HG02642 (cell line): ENCODE measurements around the gene TMEM131.
"Not testable (repeated sequence)": the region's sequence is repeated elsewhere in the genome, so short reads cannot be mapped to it uniquely, and the experiment has no call there.

ENCODE experiments used
- ATAC-seq: cut with Tn5 transposase; IDR thresholded peaks from one replicate; pipeline ENCODE4 v1.9.1; 2021; ENCODE audit warnings: mild to moderate bottlenecking; ENCODE audit not compliant: unreplicated experiment, poor library complexity

TMEM131 gene

DNA sequence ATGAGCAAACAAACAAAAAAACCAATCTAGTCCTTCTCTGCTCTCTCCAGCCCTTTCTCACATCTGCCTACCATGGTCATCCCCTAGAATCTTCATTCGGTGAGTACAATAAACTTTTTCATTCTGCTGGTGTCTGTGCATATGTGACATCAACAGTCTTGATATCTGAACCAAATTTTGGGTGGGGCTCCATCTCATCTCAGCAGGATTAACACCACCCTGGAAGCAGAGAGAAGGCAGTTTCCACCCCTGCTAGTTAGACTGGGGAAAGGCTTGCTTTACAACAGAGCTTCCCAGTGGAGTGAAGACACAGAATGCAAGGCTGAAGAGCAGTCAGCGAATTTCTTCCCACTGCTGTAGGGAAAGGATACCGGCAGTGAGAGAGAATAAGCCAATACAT, 116.9 kb downstream of the TMEM131 start:
- ATAC-seq = no peak

DNA sequence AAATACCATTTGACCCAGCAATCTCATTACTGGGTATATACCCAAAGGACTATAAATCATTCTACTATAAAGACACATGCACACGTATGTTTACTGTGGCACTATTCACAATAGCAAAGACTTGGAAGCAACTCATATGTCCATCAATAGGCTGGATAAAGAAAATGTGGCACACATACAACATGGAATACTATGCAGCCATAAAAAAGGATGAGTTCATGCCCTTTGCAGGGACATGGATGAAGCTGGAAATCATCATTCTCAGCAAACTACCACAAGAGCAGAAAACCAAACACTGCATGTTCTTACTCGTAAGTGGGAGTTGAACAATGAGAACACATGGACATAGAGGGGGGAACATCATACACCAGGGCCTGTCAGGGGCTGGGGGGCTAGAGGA, 117.4 kb downstream of the TMEM131 start:
- ATAC-seq = not testable (repeated sequence)

DNA sequence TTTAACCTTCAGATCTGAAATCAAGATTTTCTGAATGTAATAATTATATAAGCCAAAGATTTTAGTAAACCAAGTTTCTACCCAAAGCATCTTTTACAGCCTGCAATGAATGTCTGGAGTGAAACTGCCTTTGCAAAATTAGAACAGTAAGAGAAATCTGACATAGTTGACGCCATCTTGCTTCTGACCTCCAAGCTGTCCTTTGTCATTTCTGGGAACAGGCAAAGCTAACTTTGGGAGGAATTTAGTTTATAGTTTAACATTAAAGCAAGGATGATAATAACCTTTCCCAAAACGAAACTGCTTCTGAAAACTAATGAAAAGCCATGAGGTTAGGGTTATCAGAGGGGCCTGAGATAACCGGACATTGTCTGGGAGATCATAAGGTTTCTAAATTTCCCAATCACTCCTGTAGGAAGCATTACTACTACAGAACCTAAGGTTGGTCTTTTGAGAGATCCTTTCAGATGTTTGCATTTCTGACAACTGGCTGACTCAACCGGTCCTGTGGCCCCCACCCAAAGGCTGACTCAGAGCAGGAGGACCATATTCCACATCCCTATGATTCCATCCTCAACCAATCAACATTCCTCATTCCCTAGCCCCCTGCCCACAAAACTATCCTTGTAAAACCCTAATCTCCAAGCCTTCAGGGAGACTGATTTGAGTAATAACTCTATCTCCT, 124.5 kb downstream of the TMEM131 start:
- no peak for ATAC-seq

DNA sequence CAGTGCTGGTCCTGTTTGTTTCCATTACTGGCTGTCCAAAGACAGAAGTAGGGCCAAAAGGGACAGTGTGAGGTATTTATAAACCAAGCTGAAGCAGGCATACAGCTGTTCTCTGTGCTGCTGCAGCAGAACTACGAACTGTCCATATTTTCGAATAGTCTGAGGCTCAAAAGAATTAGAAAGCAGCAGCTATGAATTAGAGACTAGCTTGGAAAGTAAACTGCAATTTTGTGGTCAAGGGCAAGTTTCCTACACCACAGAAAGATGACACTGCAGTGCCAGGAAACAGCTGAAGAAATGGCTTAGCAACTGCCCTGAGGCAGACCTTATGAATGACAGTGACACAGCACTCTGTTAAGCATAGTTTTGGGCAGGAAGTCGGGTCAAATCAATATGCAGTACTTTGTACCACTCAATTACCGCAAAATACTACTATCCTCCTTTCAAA, 125.3 kb downstream of the TMEM131 start:
- peak; percentile 99 for ATAC-seq

DNA sequence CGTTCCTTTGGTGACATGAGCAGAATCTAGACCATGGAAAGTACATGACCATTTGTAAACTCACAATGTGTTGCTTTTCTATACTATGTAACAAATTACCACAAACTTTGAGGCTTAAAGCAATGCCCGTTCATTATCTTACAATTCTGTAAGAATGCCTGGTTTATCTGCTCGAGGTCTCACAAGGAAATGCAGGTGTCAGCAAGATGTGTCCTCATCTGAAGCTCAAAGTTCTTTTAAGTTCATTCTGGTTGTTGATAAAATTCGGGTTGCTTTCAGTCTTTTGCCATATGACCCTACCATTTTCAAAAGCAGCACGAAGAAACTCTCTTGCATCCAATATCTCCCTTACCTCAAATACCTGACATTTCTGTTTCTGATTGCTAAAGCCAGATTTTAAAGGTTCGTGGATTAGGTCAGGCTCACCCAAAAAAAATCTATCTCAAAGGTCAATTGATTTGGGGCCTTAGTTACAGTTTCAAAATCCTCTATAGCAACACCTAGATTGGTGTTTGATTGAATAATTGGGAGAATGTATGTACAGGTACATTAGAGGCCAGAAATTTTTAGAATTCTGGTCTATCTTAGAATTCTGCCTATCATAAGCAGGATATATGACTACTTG, 125.9 kb downstream of the TMEM131 start:
- ATAC-seq = no peak

DNA sequence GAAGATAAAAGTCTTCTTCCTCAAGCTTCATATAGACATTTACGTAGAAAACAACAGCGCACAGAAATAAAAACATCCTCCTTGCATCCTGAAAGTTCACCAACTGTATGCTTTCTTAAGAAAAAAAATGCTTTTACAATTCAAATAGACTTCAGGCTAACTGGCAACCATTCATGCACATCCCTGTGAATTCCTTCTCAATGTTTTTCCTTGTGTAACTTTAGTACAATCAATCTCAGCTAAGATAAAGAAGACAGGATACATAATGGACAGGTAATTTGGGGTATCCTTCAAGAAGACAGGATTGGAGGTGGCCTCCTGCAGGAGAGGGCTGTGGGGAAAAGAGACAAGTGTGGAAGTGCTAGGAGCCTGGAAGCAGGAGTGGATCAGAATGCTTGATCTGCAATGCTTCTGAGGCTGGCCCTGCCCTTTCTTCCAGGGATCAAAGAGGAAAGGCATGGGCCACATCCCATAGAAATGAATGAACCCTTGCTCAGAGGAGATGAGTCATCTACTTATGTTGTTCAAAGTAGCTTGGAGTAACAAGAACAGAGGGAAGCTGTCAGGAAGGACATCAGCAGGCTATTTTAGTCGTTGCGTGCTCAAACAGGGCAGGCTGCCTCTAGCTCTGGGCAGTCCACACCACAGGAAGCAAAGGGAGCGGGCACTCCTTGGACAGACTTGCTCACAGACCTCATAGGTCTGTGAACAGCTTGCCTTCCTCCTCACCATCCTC, 126.6 kb downstream of the TMEM131 start:
- ATAC-seq = no peak

DNA sequence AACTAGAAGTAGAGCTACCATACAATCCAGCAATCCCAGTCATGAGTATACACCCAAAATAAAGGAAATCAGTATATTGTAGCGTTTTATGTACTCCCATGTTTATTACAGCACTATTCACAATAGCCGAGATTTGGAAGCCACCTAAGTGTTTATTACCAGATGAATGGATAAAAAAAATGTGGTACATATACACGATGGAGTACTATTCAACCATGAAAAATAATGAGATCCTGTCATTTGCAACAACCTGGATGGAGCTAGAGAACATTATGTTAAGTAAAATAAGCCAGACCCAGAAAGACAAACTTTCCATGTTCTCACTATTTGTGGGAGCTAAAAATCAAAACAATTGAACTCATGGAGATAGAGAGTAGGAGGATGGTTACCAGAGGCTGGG, 131.9 kb downstream of the TMEM131 start:
- ATAC-seq = no peak

DNA sequence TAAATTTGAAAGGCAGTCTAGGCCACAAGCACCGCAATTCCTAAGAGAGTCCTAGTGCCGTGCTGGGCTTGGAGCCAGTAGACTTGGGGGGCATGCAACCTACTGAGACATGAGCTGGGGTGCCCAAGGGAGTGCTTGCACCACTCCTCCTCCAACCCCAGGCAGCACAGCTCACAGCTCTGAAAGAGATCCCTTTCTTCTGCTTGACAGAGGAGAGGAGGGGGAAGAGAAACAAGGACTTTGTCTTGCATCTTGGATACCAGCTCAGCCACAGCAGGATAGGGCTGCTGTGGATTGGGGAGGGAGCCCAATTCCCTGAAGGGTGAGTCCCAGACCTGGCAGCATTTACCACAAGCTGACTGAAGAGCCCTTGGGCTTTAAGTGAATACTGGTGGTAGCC, 134.6 kb downstream of the TMEM131 start:
- ATAC-seq = no peak

DNA sequence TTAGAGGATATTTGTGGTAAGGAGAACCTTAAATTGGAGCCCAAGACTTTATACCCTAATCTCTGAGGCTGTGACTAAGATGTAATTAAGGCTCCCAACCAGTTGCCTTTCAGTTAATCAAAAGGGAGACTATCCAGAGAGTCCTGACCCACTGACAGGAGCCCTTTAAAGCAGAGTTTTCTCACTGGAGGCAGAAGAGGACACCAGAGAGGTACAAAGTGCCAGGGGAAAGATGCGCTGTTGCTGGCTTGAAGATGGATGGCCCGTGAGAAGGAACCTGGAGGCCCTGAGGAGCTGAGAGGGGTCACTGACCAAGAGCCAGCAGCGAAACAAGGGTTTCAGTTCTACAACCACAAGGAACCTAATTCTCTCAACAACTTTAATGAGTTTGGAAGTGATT, 137.3 kb downstream of the TMEM131 start:
- no peak for ATAC-seq

DNA sequence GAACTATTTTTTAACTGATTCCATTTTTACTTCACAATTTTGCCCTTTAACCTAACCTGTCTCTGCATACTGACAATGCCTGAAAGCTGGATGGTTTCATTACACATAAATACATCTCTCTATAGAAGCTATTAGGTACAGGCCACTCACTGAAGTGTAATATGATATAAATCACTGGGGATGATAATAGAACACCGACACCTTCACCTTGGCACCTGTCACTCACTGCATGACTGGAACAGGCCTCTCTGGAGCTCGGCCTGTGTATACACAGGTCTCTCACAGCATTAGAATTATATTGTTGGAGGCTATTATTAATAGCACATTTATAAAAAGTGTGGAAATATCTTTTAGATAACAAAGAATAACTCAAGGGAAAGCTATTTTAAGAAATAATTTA, 138.2 kb downstream of the TMEM131 start:
- no peak for ATAC-seq

DNA sequence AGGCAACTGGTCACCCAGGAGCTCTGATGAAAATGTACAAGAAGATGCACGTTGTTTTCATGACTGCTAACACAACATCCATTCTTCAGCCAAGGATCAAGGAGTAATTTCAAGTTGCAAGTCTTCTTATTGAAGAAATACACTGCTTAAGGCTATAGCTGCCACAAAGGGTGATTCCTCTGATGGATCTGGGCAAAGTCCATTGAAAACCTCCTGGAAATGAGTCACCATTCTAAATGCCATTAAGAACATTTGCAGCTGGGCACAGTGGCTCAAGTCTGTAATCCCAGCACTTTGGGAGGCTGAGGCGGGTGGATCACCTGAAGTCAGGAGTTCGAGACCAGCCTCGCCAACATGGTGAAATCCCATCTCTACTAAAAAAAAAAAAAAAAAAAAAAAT, 142.7 kb downstream of the TMEM131 start:
- not testable (repeated sequence) for ATAC-seq

DNA sequence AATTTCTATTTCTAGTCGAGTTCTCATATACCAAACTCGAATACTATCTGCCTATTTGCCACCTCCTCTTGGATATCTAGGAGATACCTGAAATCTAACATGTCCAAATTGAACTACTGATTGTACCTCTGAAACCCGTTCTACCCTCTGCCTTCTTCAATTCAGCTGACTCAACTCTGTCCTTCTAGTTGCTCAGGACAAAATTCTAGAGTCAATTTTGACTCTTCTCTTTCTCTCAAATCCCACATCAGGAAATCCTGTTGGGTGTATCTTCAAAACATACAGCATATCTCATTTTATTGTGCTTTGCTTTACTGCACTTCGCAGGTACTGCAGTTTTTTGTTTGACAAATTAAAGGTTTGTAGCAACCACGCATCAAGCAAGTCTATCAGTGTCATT, 144.6 kb downstream of the TMEM131 start:
- no peak for ATAC-seq

DNA sequence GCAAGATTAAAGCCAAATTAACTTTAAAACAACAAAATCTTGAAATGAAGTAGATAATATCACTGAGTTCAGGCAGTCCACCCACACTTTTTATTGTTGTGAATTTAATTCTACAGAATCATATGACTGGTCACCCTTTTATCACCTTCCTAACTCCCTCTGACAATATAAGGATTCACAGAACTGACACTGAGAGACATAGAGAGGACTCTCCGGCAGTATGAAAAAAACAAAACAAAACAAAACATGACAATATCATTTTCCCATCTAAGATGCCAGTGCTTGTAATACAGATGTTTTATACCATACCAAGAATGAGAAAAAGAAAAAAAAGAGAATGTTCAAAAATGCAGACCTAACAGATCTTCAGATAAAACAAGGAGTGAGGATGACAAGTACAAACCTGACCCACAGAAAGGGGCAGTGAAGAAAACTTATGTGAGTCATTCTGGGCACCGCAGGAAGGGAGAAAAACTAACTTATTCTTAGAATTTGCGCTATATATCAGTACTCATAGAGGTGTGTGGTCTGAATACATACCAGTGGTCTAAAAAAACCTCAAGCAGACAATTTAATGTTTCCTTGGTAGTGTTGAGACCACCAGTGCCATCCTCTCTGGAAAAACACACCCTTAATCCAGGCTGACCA, 145.7 kb downstream of the TMEM131 start:
- ATAC-seq = peak; percentile 68

DNA sequence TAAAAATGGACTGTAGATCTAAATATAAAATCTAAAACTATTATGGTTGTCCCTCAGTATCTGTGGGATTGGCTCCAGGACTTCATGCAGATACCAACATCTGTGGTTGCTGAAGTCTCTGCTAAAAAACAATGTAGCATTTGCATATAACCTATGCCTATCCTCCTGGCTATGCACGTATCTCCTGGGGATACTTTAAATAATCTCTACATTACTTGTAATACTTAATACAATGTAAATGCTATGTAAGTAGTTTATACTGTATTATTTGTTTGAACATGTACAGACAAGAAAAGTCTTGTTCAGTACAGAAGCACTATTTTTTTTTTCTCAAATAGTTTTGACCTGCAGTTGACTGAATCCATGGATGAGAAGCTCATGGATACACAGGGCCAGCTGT, 147.4 kb downstream of the TMEM131 start:
- no peak for ATAC-seq

DNA sequence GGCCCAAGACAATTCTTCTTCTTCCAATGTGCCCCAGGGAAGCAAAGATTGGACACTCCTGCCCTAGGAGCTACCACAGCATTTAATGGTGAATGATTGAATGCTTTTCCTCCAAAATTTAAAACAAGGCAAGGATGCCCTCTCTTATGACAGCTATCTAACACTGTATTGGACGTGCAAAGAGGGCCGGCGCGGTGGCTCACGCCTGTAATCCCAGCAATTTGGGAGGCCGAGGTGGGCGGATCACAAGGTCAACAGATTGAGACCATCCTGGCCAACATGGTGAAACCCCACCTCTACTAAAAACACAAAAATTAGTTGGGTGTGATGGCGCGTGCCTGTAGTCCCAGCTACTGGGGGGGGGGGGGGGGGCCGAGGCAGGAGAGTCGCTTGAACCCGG, 149.0 kb downstream of the TMEM131 start:
- ATAC-seq = not testable (repeated sequence)

DNA sequence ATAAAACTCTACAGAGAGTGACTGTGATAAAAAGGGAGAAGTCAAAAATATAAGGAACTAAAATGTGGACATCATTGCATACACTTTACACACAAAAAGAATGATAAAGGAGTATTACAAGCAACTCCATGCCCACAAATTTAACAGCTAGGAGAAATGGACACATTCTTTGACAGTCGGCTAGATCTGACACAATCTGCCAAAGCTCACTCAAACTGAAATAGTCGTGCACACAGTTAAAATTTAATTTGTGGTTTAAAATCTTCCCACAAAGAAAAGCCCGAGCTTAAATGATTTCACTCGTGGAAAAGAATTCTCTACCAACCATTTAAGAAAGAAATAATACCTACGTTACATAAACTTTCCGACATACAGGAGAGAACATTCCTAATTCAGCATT, 149.9 kb downstream of the TMEM131 start:
- ATAC-seq = no peak

DNA sequence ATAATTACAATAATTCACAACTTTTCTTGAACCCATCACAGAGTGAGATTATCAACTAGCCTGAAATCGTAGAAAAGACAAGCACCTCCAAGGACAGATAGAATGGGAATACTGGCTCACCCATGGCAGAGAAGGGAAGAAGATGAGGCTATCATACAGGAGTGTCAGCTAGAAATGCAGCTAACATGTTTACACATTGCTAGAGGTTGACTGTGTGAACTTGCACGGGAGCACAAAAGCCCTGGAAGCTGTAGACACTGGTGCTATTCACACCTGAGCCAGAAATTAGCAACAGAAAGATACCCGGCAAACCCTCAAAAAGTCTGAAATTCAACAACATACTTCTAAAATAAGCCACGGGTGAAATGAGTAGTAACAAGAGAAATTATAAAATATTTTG, 150.6 kb downstream of the TMEM131 start:
- no peak for ATAC-seq

DNA sequence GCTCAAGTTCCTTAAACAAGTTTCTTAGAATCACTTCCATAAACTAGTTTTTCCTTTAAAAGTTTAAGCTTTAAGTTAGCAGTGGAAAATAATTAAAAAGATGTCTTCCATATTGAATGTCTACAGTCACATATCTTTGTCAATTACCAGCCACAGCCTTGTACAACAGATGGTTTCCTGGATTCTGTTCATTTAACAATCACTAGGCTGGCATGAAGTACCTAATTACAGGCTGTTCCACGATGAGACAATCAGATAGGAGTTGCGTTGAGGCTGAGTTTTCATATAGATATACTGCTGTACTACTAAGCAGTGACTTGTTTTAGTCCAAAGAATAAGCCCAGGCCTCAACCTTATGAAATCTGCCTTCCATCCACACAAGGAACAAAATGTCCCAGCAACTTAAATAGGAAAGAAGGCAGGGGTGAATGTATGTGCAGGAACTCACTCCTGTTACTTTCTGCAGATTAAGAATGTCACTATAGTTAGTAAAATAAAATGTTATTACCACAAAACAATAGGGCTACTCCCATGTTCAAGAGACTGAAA, 151.4 kb downstream of the TMEM131 start:
- ATAC-seq = no peak

DNA sequence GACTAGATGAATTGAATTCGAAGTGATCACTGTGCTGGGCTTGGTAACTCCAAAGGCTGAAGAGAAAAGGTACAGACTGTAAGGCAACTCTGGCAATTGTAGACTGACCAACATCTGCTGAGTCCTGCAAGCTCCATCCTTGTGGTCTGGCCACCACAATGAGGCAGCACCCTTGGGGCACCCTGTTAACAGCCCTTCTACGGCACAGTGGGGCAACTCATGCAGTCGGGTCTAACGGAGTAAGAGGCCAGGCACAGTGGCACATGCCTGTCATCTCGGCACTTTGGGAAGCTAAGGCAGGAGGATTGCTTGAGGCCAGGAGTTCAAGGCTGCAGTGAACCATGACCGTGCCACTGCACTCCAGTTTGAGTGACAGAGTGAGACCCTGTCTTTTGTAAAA, 155.6 kb downstream of the TMEM131 start:
- ATAC-seq = no peak

DNA sequence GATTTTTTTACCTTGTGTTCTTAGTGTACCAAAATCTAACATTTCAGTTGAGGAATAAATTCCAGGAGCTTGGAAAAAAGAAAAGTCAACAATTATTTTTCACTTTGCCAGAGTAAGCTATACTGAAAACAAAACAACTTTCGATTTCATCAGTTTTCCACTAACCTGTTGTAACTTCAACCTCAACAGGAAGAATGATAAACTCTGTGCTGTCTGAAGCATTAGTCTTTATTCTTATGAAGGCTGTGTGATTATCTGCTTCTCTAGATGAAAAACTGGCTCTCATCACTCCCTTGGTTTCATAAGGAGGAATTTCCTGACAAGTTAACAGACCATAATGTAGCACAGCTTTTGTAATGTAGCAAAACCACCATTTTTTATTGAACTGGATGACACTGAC, 161.1 kb downstream of the TMEM131 start:
- no peak for ATAC-seq

DNA sequence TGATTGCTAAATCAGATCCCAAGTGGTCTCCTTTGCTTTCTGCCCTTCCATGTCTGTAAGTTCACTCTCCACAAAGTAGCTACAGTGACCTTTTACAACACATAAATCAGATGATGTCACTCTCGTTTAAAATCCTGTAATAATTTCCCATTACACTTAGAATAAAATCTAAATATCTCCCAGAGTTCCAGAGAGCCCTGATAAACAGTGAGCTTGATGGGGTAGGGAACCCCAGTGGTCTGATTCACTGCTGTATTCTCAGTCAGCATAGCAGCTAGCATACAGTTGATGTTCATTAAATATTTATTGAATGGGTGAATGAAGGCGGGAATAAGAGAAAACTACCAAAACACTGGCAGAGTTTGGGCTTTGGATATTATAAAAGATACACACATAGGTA, 164.6 kb downstream of the TMEM131 start:
- no peak for ATAC-seq
